H9 (cell line): ENCODE data around the gene RPS27L. TPM values are rescaled to one million over a fixed set of nuclear protein-coding genes. Genes with fewer than 3 reads are reported as not detected.

Experiments used
- DNase-seq: peaks from one replicate; pipeline ENCODE4 v3.0.0-alpha.2; 2017
- H2AFZ ChIP-seq: one replicate; pipeline ENCODE4 v1.6.1; 2013; ENCODE audit warnings: mild to moderate bottlenecking, low read length, control low read depth, moderate library complexity
- H2AK5ac ChIP-seq: 2 replicates; pipeline ENCODE4 v1.6.1; 2013; ENCODE audit warnings: low read length, control low read depth, mixed read lengths; ENCODE audit not compliant: insufficient read length
- H2BK120ac ChIP-seq: one replicate; pipeline ENCODE4 v1.6.1; 2013; ENCODE audit warnings: low read depth, mild to moderate bottlenecking, low read length, control low read depth, inconsistent platforms; ENCODE audit not compliant: poor library complexity, severe bottlenecking
- H2BK12ac ChIP-seq: 2 replicates; pipeline ENCODE4 v1.6.1; 2013; ENCODE audit warnings: low read length, control low read depth, mixed read lengths, low read depth; ENCODE audit not compliant: insufficient read length
- H2BK15ac ChIP-seq: 2 replicates; pipeline ENCODE4 v1.6.1; 2013; ENCODE audit warnings: low read depth, low read length, control low read depth
- H2BK20ac ChIP-seq: one replicate; pipeline ENCODE4 v1.6.1; 2013; ENCODE audit warnings: low read depth, mild to moderate bottlenecking, low read length, control low read depth, inconsistent platforms; ENCODE audit not compliant: poor library complexity, severe bottlenecking
- H2BK5ac ChIP-seq: 2 replicates; pipeline ENCODE4 v1.6.1; 2013; ENCODE audit warnings: low read length, control low read depth, mixed read lengths; ENCODE audit not compliant: insufficient read length
- H3K14ac ChIP-seq: 2 replicates; pipeline ENCODE4 v1.6.1; 2013; ENCODE audit warnings: low read length, control low read depth; ENCODE audit not compliant: insufficient read depth
- H3K18ac ChIP-seq: 2 replicates; pipeline ENCODE4 v1.6.1; 2013; ENCODE audit warnings: low read depth, mild to moderate bottlenecking, mixed read lengths, low read length, control low read depth; ENCODE audit not compliant: insufficient read length
- H3K23ac ChIP-seq: 2 replicates; pipeline ENCODE4 v1.6.1; 2013; ENCODE audit warnings: low read length, control low read depth, mixed read lengths, low read depth; ENCODE audit not compliant: insufficient read length
- H3K23me2 ChIP-seq: 2 replicates; pipeline ENCODE4 v1.6.1; 2013; ENCODE audit warnings: low read depth, mild to moderate bottlenecking, mixed read lengths, low read length, control low read depth; ENCODE audit not compliant: insufficient read length, poor library complexity, severe bottlenecking
- H3K27ac ChIP-seq: 2 replicates; pipeline ENCODE4 v1.5.1; 2013; ENCODE audit warnings: low read length, control low read depth, mixed read lengths, low read depth; ENCODE audit not compliant: insufficient read length
- H3K27me3 ChIP-seq: 2 replicates; pipeline ENCODE4 v1.6.1; 2013; ENCODE audit warnings: low read length, control low read depth, inconsistent platforms; ENCODE audit not compliant: insufficient read depth
- H3K4ac ChIP-seq: 2 replicates; pipeline ENCODE4 v1.6.1; 2013; ENCODE audit warnings: low read depth, mild to moderate bottlenecking, control low read depth, inconsistent platforms, low read length, moderate library complexity
- H3K4me1 ChIP-seq: 2 replicates; pipeline ENCODE4 v1.6.1; 2013; ENCODE audit warnings: low read length, control low read depth, inconsistent platforms; ENCODE audit not compliant: insufficient read depth
- H3K4me2 ChIP-seq: 2 replicates; pipeline ENCODE4 v1.6.1; 2013; ENCODE audit warnings: low read length, control low read depth, mixed read lengths; ENCODE audit not compliant: insufficient read length, insufficient read depth
- H3K56ac ChIP-seq: 2 replicates; pipeline ENCODE4 v1.6.1; 2013; ENCODE audit warnings: low read depth, mild to moderate bottlenecking, mixed read lengths, low read length, control low read depth; ENCODE audit not compliant: insufficient read length
- H3K79me1 ChIP-seq: 2 replicates; pipeline ENCODE4 v1.6.1; 2013; ENCODE audit warnings: low read depth, mild to moderate bottlenecking, moderate library complexity, low read length, control low read depth, inconsistent platforms; ENCODE audit not compliant: insufficient read depth, poor library complexity, severe bottlenecking
- H3K79me2 ChIP-seq: 2 replicates; pipeline ENCODE4 v1.6.1; 2013; ENCODE audit warnings: low read length, control low read depth, inconsistent platforms; ENCODE audit not compliant: insufficient read depth
- H3K9ac ChIP-seq: 2 replicates; pipeline ENCODE4 v1.6.1; 2013; ENCODE audit warnings: low read length, control low read depth, mixed read lengths; ENCODE audit not compliant: insufficient read length; ENCODE audit errors: extremely low read depth
- H3K9me3 ChIP-seq: one replicate; pipeline ENCODE4 v1.6.1; 2013; ENCODE audit warnings: low read depth, low read length, inconsistent platforms; ENCODE audit not compliant: control insufficient read depth
- H3T11ph ChIP-seq: one replicate; pipeline ENCODE4 v1.6.1; 2013; ENCODE audit warnings: mild to moderate bottlenecking, low read length, control low read depth, inconsistent platforms
- H4K20me1 ChIP-seq: one replicate; pipeline ENCODE4 v1.6.1; 2013; ENCODE audit not compliant: control insufficient read depth, insufficient read length, insufficient read depth
- H4K5ac ChIP-seq: 2 replicates; pipeline ENCODE4 v1.6.1; 2013; ENCODE audit warnings: low read depth, mild to moderate bottlenecking, mixed read lengths, low read length, control low read depth; ENCODE audit not compliant: insufficient read length
- H4K8ac ChIP-seq: replicated peaks from 2 replicates; pipeline ENCODE4 v1.6.1; 2013; ENCODE audit warnings: low read length, control low read depth, mixed read lengths, low read depth; ENCODE audit not compliant: insufficient read length
- H4K91ac ChIP-seq: 2 replicates; pipeline ENCODE4 v1.6.1; 2013; ENCODE audit warnings: low read depth, mild to moderate bottlenecking, moderate library complexity, mixed read lengths, low read length, control low read depth; ENCODE audit not compliant: insufficient read length
- H3K27ac Mint-ChIP-seq, 3 experiments: 2 replicates in 2 of 3; 3 replicates in 1 of 3; pipeline ENCODE4 v1.8.0; 2020 to 2021; ENCODE audit warnings: mixed read lengths in 3 of 3, mild to moderate bottlenecking in 1 of 3, moderate library complexity in 1 of 3
- H3K27me3 Mint-ChIP-seq: 2 replicates; pipeline ENCODE4 v1.8.0; 2021; ENCODE audit warnings: low read depth, mild to moderate bottlenecking, moderate library complexity, mixed read lengths
- H3K36me3 Mint-ChIP-seq, 3 experiments: 2 replicates in 2 of 3; 3 replicates in 1 of 3; pipeline ENCODE4 v1.8.0; 2020 to 2021; ENCODE audit warnings: low read depth in 3 of 3, mixed read lengths in 3 of 3; ENCODE audit not compliant: insufficient read depth in 1 of 3
- H3K4me1 Mint-ChIP-seq, 2 experiments: 2 replicates each; pipeline ENCODE4 v1.8.0; 2020; ENCODE audit warnings: mixed read lengths in 2 of 2
- H3K4me3 Mint-ChIP-seq, 2 experiments: 2 replicates in 1 of 2; 3 replicates in 1 of 2; pipeline ENCODE4 v1.8.0; 2020 to 2021; ENCODE audit warnings: mild to moderate bottlenecking in 2 of 2, mixed read lengths in 2 of 2, moderate library complexity in 1 of 2
- H3K9me3 Mint-ChIP-seq, 2 experiments: 2 replicates in 1 of 2; 3 replicates in 1 of 2; pipeline ENCODE4 v1.8.0; 2020; ENCODE audit warnings: mild to moderate bottlenecking in 2 of 2, mixed read lengths in 2 of 2, moderate library complexity in 1 of 2
- WGBS: extraction: QIAGEN DNeasy Blood & Tissue Kit; methylation state at CpG from one replicate; pipeline ENCODE4 v1.1.7; 2013; ENCODE audit warnings: missing lambda C conversion rate, low lambda C conversion rate, mixed read lengths; ENCODE audit not compliant: insufficient read length; ENCODE audit errors: extremely low coverage; 5-methylcytosine and 5-hydroxymethylcytosine counted together
- total RNA-seq: library from RNA; stranded (reverse); gene quantifications from 2 replicates; pipeline ENCODE4 v1.2.1, GENCODE V29; 2021
- TF ChIP-seq, protein P1 (sequence below): fragments of 200-600 bp; sonication (generic); conservative IDR thresholded peaks from 3 replicates; pipeline ENCODE4 v1.8.0; 2021; ENCODE audit warnings: antibody characterized with exemption, mild to moderate bottlenecking

The RPS27L gene
- total RNA-seq, 1 experiment from 2014 or later, result 180 TPM

DNA sequence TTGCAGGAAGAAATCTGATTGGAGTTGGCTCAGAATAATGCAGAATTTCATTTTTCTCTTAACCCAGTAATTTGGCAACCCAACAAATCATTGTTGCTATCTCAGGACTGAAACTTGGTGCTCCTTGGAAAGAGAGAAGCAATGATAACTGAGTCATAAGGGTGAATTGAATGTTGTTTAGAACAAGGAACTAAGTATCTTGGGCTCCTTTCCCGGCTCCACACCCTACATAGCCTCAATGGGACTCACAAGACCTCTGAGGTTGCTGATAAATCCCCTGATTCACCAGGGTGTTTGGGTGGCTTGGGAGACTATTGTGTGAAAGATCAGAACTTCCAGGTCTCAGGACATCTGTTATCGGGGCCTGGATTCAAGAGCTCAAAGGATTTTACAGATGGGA lies 24.4 kb upstream of the RPS27L start:
- H3K18ac ChIP-seq, result no peak overlapping the region
- H3K14ac ChIP-seq, result no peak overlapping the region
- H3K23ac ChIP-seq, result no peak overlapping the region
- no peak overlapping the region for H2BK12ac ChIP-seq
- H2BK120ac ChIP-seq, result no peak overlapping the region
- no peak overlapping the region for H3K4ac ChIP-seq
- H3K23me2 ChIP-seq, result no peaks in the 10 kb centered on the region
- H3K4me2 ChIP-seq, result no peak overlapping the region
- H2AFZ ChIP-seq, result no peak overlapping the region
- H4K91ac ChIP-seq, result no peak overlapping the region
- no CpG with 5 or more reads among the region's 2 CpGs for WGBS
- no peak overlapping the region for H3K27ac ChIP-seq
- Mint-ChIP-seq H3K4me1 (peaks cover 3 to 4% of the 10 kb centered on the region in 2 experiments; a peak in 2 of 4 replicates), H3K4me3 (no peak overlapping the region), H3K27me3 (no peaks in the 10 kb centered on the region), H3K36me3 (no peaks in the 10 kb centered on the region), H3K9me3 (no peaks in the 10 kb centered on the region), H3K27ac (no peak overlapping the region)
- H3K4me1 ChIP-seq, result no peaks in the 10 kb centered on the region
- no peaks in the 10 kb centered on the region for H3K79me1 ChIP-seq
- no peak overlapping the region for H2BK5ac ChIP-seq
- H3K27me3 ChIP-seq, result no peaks in the 10 kb centered on the region
- H4K5ac ChIP-seq, result no peak overlapping the region
- H3K9ac ChIP-seq, result no peak overlapping the region
- no peak overlapping the region for H2AK5ac ChIP-seq
- TF ChIP-seq, protein P1, sequence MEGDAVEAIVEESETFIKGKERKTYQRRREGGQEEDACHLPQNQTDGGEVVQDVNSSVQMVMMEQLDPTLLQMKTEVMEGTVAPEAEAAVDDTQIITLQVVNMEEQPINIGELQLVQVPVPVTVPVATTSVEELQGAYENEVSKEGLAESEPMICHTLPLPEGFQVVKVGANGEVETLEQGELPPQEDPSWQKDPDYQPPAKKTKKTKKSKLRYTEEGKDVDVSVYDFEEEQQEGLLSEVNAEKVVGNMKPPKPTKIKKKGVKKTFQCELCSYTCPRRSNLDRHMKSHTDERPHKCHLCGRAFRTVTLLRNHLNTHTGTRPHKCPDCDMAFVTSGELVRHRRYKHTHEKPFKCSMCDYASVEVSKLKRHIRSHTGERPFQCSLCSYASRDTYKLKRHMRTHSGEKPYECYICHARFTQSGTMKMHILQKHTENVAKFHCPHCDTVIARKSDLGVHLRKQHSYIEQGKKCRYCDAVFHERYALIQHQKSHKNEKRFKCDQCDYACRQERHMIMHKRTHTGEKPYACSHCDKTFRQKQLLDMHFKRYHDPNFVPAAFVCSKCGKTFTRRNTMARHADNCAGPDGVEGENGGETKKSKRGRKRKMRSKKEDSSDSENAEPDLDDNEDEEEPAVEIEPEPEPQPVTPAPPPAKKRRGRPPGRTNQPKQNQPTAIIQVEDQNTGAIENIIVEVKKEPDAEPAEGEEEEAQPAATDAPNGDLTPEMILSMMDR, result no peak
- no peak overlapping the region for H2BK20ac ChIP-seq
- no peak overlapping the region for H4K8ac ChIP-seq
- no peaks in the 10 kb centered on the region for H4K20me1 ChIP-seq
- H3K79me2 ChIP-seq, result no peaks in the 10 kb centered on the region
- no peak for DNase-seq
- H2BK15ac ChIP-seq, result no peak overlapping the region
- no peak overlapping the region for H3T11ph ChIP-seq
- H3K9me3 ChIP-seq, result no peaks in the 10 kb centered on the region
- H3K56ac ChIP-seq, result no peak overlapping the region
